WTC11 (cell line): ENCODE results near the gene GATA3. TPM values are rescaled to one million over a fixed set of nuclear protein-coding genes. Genes with fewer than 3 reads are reported as not detected.
A peak's percentile ranks its signal among the peaks of the same experiment; 100 is the strongest.

Source experiments
- ATAC-seq: fragments of 200-7000 bp; cut with Tn5 transposase; 2 replicates; pipeline ENCODE4 v1.10.0; 2021; ENCODE audit warnings: mild to moderate bottlenecking, moderate library complexity
- CTCF ChIA-PET: fragments of 300-600 bp; sonication (Branson Sonifier 250); formaldehyde crosslinking; loops from one replicate; lab custom pipeline; 2021; ENCODE audit warnings: antibody characterized with exemption; lab: Charles Lee
- POLR2A ChIA-PET: fragments of 350-600 bp; sonication (Branson Sonifier 250); formaldehyde crosslinking; loops from one replicate; lab custom pipeline; 2021; ENCODE audit warnings: antibody characterized with exemption; lab: Charles Lee
- DNase-seq: peaks from one replicate; pipeline ENCODE4 v3.0.0; 2021; ENCODE audit warnings: low spot score
- H3K27ac Mint-ChIP-seq: 2 replicates; pipeline ENCODE4 v1.8.0; 2021; ENCODE audit warnings: mixed read lengths
- H3K27me3 Mint-ChIP-seq: 2 replicates; pipeline ENCODE4 v1.8.0; 2021; ENCODE audit warnings: low read depth, mild to moderate bottlenecking, moderate library complexity, mixed read lengths
- H3K36me3 Mint-ChIP-seq: 2 replicates; pipeline ENCODE4 v1.8.0; 2021; ENCODE audit warnings: mixed read lengths
- H3K4me1 Mint-ChIP-seq: 2 replicates; pipeline ENCODE4 v1.8.0; 2022; ENCODE audit warnings: mixed read lengths
- H3K4me3 Mint-ChIP-seq: 2 replicates; pipeline ENCODE4 v1.8.0; 2021; ENCODE audit warnings: mild to moderate bottlenecking, moderate library complexity, mixed read lengths
- H3K9me3 Mint-ChIP-seq: 2 replicates; pipeline ENCODE4 v1.8.0; 2021; ENCODE audit warnings: mixed read lengths
- CTCF ChIP-seq: fragments of 200-600 bp; IDR thresholded peaks from 2 replicates; pipeline ENCODE4 v1.8.0; 2022; ENCODE audit warnings: antibody characterized with exemption
- ESRRA ChIP-seq: sonication (generic); formaldehyde crosslinking; IDR thresholded peaks from 2 replicates; pipeline ENCODE4 v1.8.1; 2022; ENCODE audit warnings: mild to moderate bottlenecking, missing genetic modification reagents, borderline replicate concordance
- NFATC4 ChIP-seq: fragments of 250-450 bp; sonication (Bioruptor Pico); IDR thresholded peaks from 2 replicates; pipeline ENCODE4 v1.9.0; 2021; ENCODE audit warnings: mild to moderate bottlenecking
- NFYB ChIP-seq: sonication (generic); formaldehyde crosslinking; conservative IDR thresholded peaks from 2 replicates; pipeline ENCODE4 v1.8.0; 2022; ENCODE audit warnings: low read depth, missing genetic modification reagents
- NR2C2 ChIP-seq: sonication (generic); formaldehyde crosslinking; IDR thresholded peaks from 2 replicates; pipeline ENCODE4 v1.8.0; 2022; ENCODE audit warnings: mild to moderate bottlenecking, missing genetic modification reagents
- RELA ChIP-seq: sonication (generic); formaldehyde crosslinking; IDR thresholded peaks from 2 replicates; pipeline ENCODE4 v1.8.1; 2022; ENCODE audit warnings: missing genetic modification reagents, mild to moderate bottlenecking, borderline replicate concordance
- SMAD4 ChIP-seq: sonication (generic); formaldehyde crosslinking; IDR thresholded peaks from 2 replicates; pipeline ENCODE4 v1.8.0; 2022; ENCODE audit warnings: mild to moderate bottlenecking, missing genetic modification reagents
- SP1 ChIP-seq: sonication (generic); formaldehyde crosslinking; conservative IDR thresholded peaks from 2 replicates; pipeline ENCODE4 v1.8.1; 2022; ENCODE audit warnings: missing genetic modification reagents
- STAT6 ChIP-seq: sonication (generic); formaldehyde crosslinking; conservative IDR thresholded peaks from 2 replicates; pipeline ENCODE4 v1.8.1; 2023; ENCODE audit warnings: mild to moderate bottlenecking, low read depth, missing genetic modification reagents, moderate library complexity
- TCF7 ChIP-seq: sonication (generic); formaldehyde crosslinking; IDR thresholded peaks from 2 replicates; pipeline ENCODE4 v1.8.0; 2022; ENCODE audit warnings: mild to moderate bottlenecking, low read depth, missing genetic modification reagents, moderate library complexity
- TP53 ChIP-seq: sonication (generic); formaldehyde crosslinking; IDR thresholded peaks from 2 replicates; pipeline ENCODE4 v1.8.1; 2023; ENCODE audit warnings: mild to moderate bottlenecking, missing genetic modification reagents
- USF1 ChIP-seq: sonication (generic); formaldehyde crosslinking; IDR thresholded peaks from 2 replicates; pipeline ENCODE4 v1.8.0; 2022; ENCODE audit warnings: mild to moderate bottlenecking, missing genetic modification reagents
- ZNF232 ChIP-seq: sonication (generic); formaldehyde crosslinking; IDR thresholded peaks from 2 replicates; pipeline ENCODE4 v1.8.0; 2022; ENCODE audit warnings: mild to moderate bottlenecking, missing genetic modification reagents
- ZNF281 ChIP-seq: sonication (generic); formaldehyde crosslinking; IDR thresholded peaks from 2 replicates; pipeline ENCODE4 v1.8.0; 2023; ENCODE audit warnings: mild to moderate bottlenecking, missing genetic modification reagents
- ZNF317 ChIP-seq: sonication (generic); formaldehyde crosslinking; IDR thresholded peaks from 2 replicates; pipeline ENCODE4 v1.8.1; 2023; ENCODE audit warnings: low read depth, mild to moderate bottlenecking, moderate library complexity, missing genetic modification reagents, borderline replicate concordance
- ZNF416 ChIP-seq: fragments of 250-450 bp; sonication (Bioruptor Pico); IDR thresholded peaks from 2 replicates; pipeline ENCODE4 v1.9.0; 2021; ENCODE audit warnings: mild to moderate bottlenecking, inconsistent platforms
- ZNF423 ChIP-seq: fragments of 250-450 bp; sonication (Bioruptor Pico); IDR thresholded peaks from 2 replicates; pipeline ENCODE4 v2.1.2; 2022; ENCODE audit warnings: mild to moderate bottlenecking, moderate library complexity
- total RNA-seq: library from RNA; stranded (reverse); gene quantifications from 3 replicates; pipeline ENCODE4 v1.2.3, GENCODE V29; 2021
- TF ChIP-seq, protein P1 (sequence below): sonication (generic); formaldehyde crosslinking; IDR thresholded peaks from 2 replicates; pipeline ENCODE4 v1.8.0; 2022; ENCODE audit warnings: missing genetic modification reagents
- TF ChIP-seq, protein P2 (sequence below): sonication (generic); formaldehyde crosslinking; IDR thresholded peaks from 2 replicates; pipeline ENCODE4 v1.8.1; 2022; ENCODE audit warnings: mild to moderate bottlenecking, moderate library complexity, missing genetic modification reagents
- TF ChIP-seq, protein P3 (sequence below): sonication (generic); formaldehyde crosslinking; IDR thresholded peaks from 2 replicates; pipeline ENCODE4 v1.8.1; 2022; ENCODE audit warnings: missing genetic modification reagents, borderline replicate concordance

GATA3 gene
- total RNA-seq, 1 experiment from 2014 or later: 0.72 TPM

GRCh38 chr10:8052956-8053445 lies 1.5 kb upstream of the GATA3 start (continued):
- TF ChIP-seq ZNF281 (CRISPR knock-in tag) (no peak), TP53 (CRISPR knock-in tag) (no peak), SMAD4 (CRISPR knock-in tag) (no peak)

GRCh38 chr10:8053446-8054243 lies 843 bp upstream of the GATA3 start:
- H3K4me3 Mint-ChIP-seq: peak overlapping the region; percentile 72
- H3K27me3 Mint-ChIP-seq: peaks cover 95% of the 10 kb centered on the region
- peak; percentile 93 for DNase-seq
- ChIA-PET CTCF (no interaction called here), POLR2A (no interaction called here)
- H3K27ac Mint-ChIP-seq: no peak overlapping the region
- peak; percentile 41 for ATAC-seq
- peaks cover 53% of the 10 kb centered on the region for H3K4me1 Mint-ChIP-seq
- 0 out of 2 replicates have a peak, but pooled peaks have one; percentile 23 for TF ChIP-seq ZNF416 (CRISPR knock-in tag)
- TF ChIP-seq NR2C2 (CRISPR knock-in tag): no peak
- TF ChIP-seq NFATC4 (CRISPR knock-in tag): no peak
- TF ChIP-seq, protein P1, sequence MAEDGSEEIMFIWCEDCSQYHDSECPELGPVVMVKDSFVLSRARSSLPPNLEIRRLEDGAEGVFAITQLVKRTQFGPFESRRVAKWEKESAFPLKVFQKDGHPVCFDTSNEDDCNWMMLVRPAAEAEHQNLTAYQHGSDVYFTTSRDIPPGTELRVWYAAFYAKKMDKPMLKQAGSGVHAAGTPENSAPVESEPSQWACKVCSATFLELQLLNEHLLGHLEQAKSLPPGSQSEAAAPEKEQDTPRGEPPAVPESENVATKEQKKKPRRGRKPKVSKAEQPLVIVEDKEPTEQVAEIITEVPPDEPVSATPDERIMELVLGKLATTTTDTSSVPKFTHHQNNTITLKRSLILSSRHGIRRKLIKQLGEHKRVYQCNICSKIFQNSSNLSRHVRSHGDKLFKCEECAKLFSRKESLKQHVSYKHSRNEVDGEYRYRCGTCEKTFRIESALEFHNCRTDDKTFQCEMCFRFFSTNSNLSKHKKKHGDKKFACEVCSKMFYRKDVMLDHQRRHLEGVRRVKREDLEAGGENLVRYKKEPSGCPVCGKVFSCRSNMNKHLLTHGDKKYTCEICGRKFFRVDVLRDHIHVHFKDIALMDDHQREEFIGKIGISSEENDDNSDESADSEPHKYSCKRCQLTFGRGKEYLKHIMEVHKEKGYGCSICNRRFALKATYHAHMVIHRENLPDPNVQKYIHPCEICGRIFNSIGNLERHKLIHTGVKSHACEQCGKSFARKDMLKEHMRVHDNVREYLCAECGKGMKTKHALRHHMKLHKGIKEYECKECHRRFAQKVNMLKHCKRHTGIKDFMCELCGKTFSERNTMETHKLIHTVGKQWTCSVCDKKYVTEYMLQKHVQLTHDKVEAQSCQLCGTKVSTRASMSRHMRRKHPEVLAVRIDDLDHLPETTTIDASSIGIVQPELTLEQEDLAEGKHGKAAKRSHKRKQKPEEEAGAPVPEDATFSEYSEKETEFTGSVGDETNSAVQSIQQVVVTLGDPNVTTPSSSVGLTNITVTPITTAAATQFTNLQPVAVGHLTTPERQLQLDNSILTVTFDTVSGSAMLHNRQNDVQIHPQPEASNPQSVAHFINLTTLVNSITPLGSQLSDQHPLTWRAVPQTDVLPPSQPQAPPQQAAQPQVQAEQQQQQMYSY (CRISPR knock-in tag): no peak
- TF ChIP-seq, protein P2, sequence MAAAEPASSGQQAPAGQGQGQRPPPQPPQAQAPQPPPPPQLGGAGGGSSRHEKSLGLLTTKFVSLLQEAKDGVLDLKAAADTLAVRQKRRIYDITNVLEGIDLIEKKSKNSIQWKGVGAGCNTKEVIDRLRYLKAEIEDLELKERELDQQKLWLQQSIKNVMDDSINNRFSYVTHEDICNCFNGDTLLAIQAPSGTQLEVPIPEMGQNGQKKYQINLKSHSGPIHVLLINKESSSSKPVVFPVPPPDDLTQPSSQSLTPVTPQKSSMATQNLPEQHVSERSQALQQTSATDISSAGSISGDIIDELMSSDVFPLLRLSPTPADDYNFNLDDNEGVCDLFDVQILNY (CRISPR knock-in tag): 0 out of 2 replicates have a peak, but pooled peaks have one; percentile 40
- peak; percentile 89 for TF ChIP-seq ZNF423 (CRISPR knock-in tag)
- peak; percentile 63; the same call in 1 of the 2 replicates for TF ChIP-seq SP1
- no peak for TF ChIP-seq RELA
- TF ChIP-seq ESRRA (CRISPR knock-in tag): no peak
- no peak for TF ChIP-seq ZNF317 (CRISPR knock-in tag)
- TF ChIP-seq, protein P3, sequence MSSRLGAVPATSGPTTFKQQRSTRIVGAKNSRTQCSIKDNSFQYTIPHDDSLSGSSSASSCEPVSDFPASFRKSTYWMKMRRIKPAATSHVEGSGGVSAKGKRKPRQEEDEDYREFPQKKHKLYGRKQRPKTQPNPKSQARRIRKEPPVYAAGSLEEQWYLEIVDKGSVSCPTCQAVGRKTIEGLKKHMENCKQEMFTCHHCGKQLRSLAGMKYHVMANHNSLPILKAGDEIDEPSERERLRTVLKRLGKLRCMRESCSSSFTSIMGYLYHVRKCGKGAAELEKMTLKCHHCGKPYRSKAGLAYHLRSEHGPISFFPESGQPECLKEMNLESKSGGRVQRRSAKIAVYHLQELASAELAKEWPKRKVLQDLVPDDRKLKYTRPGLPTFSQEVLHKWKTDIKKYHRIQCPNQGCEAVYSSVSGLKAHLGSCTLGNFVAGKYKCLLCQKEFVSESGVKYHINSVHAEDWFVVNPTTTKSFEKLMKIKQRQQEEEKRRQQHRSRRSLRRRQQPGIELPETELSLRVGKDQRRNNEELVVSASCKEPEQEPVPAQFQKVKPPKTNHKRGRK (CRISPR knock-in tag): no peak
- peak; percentile 44; the same call in 1 of the 2 replicates for TF ChIP-seq NFYB (CRISPR knock-in tag)
- TF ChIP-seq TCF7: no peak
- no peak for TF ChIP-seq STAT6 (CRISPR knock-in tag)
- TF ChIP-seq USF1 (CRISPR knock-in tag): peak; percentile 19; the same call in 1 of the 2 replicates
- TF ChIP-seq CTCF: peak; percentile 66; the same call in 1 of the 2 replicates
- no peak for TF ChIP-seq ZNF232 (CRISPR knock-in tag)
- TF ChIP-seq, all 79 proteins: peak for 7
- no peaks in the 10 kb centered on the region for H3K36me3 Mint-ChIP-seq
- no peaks in the 10 kb centered on the region for H3K9me3 Mint-ChIP-seq
